GM12873 (cell line): ENCODE measurements around the gene MTUS2.

Source experiments
- TF ChIP-seq, protein P1 (sequence below): IDR thresholded peaks from 2 replicates; pipeline ENCODE4 v1.5.1; 2012; ENCODE audit warnings: low read depth, mild to moderate bottlenecking, moderate library complexity, low read length, control low read depth; ENCODE audit not compliant: insufficient read depth; ENCODE audit errors: missing control alignments

The MTUS2 gene

GRCh38 chr13:29503041-29503837, 683.1 kb downstream of the MTUS2 start:
- TF ChIP-seq, protein P1, sequence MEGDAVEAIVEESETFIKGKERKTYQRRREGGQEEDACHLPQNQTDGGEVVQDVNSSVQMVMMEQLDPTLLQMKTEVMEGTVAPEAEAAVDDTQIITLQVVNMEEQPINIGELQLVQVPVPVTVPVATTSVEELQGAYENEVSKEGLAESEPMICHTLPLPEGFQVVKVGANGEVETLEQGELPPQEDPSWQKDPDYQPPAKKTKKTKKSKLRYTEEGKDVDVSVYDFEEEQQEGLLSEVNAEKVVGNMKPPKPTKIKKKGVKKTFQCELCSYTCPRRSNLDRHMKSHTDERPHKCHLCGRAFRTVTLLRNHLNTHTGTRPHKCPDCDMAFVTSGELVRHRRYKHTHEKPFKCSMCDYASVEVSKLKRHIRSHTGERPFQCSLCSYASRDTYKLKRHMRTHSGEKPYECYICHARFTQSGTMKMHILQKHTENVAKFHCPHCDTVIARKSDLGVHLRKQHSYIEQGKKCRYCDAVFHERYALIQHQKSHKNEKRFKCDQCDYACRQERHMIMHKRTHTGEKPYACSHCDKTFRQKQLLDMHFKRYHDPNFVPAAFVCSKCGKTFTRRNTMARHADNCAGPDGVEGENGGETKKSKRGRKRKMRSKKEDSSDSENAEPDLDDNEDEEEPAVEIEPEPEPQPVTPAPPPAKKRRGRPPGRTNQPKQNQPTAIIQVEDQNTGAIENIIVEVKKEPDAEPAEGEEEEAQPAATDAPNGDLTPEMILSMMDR, result no peak

GRCh38 chr13:29504691-29505090, 684.6 kb downstream of the MTUS2 start:
- TF ChIP-seq, protein P1, result no peak

- TF ChIP-seq, protein P1, result no peak
Measured at GRCh38 chr13:29505511-29505910, 685.4 kb downstream of the MTUS2 start.

GRCh38 chr13:29505950-29506349, 685.8 kb downstream of the MTUS2 start:
- TF ChIP-seq, protein P1, result no peak

DNA sequence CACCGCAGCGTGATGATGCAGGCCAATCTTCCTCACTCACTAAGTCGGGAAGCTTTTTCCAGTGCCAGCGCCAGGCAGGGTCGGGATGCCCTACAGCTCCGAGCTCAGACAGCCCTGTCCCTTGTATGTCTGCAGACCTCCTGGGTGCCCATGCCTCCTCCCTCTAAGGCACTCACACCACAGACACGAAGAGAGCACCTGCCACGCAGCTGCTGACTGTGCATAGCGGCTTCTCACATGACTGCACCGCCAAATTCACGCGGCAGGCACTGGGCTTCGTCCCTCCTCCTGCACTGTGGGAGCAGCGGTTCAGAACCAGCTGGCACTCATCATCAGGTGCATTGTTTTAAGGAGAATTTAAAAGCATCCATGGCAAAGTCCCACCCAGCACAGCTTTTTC, 687.2 kb downstream of the MTUS2 start:
- TF ChIP-seq, protein P1, result no peak

GRCh38 chr13:29508130-29508875, 688.2 kb downstream of the MTUS2 start:
- TF ChIP-seq, protein P1, result peak; percentile 99

DNA sequence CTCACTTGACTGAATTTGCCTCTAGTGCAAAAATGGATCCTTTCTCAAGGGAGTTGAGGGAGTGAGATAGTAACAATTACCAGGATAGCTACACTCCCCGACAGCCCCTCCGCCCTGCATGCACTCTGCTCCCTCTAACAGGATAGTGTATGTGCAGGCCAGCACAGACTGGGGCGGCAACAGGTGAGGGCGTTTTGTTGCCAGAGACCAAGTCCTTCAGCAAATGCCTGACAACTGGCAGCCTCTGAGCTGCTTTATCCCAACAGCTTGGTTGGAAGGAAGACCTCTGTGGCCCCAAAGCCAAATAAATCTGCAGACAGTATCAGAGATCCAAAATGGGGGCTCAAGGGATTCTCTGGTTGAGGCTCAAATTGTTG, 688.7 kb downstream of the MTUS2 start:
- TF ChIP-seq, protein P1, result no peak
